ENCODE data around the gene AKAP13.
"Not testable (repeated sequence)": the region's sequence is repeated elsewhere in the genome, so short reads cannot be mapped to it uniquely, and the experiment has no call there.

AKAP13 gene

GRCh38 chr15:85795337-85796305 lies 415.2 kb downstream of the AKAP13 start:
- H3K4me3 ChIP-seq (ENCODE audit: low read length): peak overlapping the region; percentile 62
- TF ChIP-seq, protein P1, sequence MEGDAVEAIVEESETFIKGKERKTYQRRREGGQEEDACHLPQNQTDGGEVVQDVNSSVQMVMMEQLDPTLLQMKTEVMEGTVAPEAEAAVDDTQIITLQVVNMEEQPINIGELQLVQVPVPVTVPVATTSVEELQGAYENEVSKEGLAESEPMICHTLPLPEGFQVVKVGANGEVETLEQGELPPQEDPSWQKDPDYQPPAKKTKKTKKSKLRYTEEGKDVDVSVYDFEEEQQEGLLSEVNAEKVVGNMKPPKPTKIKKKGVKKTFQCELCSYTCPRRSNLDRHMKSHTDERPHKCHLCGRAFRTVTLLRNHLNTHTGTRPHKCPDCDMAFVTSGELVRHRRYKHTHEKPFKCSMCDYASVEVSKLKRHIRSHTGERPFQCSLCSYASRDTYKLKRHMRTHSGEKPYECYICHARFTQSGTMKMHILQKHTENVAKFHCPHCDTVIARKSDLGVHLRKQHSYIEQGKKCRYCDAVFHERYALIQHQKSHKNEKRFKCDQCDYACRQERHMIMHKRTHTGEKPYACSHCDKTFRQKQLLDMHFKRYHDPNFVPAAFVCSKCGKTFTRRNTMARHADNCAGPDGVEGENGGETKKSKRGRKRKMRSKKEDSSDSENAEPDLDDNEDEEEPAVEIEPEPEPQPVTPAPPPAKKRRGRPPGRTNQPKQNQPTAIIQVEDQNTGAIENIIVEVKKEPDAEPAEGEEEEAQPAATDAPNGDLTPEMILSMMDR (conservative IDR thresholded peaks at IDR 0.05; ENCODE audit: low read length): no peak

DNA sequence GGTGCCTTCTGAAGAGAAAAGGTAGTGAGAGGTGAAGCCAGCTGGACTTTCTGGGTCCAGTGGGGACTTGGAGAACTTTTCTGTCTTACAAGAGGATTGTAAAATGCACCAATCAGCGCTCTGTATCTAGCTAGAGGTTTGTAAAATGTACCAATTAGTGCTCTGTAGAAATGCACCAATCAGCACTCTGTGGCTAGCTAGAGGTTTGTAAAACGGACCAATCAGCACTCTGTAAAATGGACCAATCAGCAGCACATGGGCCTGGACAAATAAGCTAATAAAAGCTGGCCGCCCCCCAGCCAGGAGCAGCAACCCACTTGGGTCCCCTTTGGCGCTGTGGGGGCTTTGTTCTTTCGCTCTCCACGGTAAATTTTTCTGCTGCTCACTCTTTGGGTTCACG lies 416.0 kb downstream of the AKAP13 start:
- not testable (repeated sequence) for H3K4me3 ChIP-seq (ENCODE audit: low read length); DNase-seq (ENCODE audit: low read depth)

More at GRCh38 chr15:85795337-85796305, 415.2 kb downstream of the AKAP13 start:
- no peak for DNase-seq (ENCODE audit: low read depth)

All from AG10803 (cell line).